ENCODE measurements around the gene AUTS2. TPM values are rescaled to one million over a fixed set of nuclear protein-coding genes. Genes with fewer than 3 reads are reported as not detected.

The AUTS2 gene
- total and polyA plus RNA-seq, 2 of the 8 experiments (the other 6 are each of a cell fraction or from before 2014, with no cell fraction given) = 25.9 to 101 TPM

- POLR2A ChIA-PET (ENCODE audit: partially characterized antibody) = interaction anchor here (1.0 to 1.3 kb wide), 4 partner anchors 13 to 64 kb away, joined by 3 read pairs; no protein-coding TSS in a partner anchor
- no peak overlapping the region for H3K9ac ChIP-seq (replicated peaks in 1 of 4; ENCODE audit: extremely low read depth in 1 of 4, low read depth in 3 of 4, low read length in 3 of 4)
- H2BK5ac ChIP-seq (ENCODE audit: low read depth, low read length) = no peak overlapping the region
- H3K4ac ChIP-seq (replicated peaks; ENCODE audit: insufficient read length, low read depth, low read length) = no peak overlapping the region
- no peak overlapping the region for H3K4me3 ChIP-seq (ENCODE audit: extremely low read depth in 1 of 4, insufficient read depth in 2 of 4, low read depth in 3 of 4, low read length in 4 of 4)
- no peak overlapping the region for H2BK12ac ChIP-seq (ENCODE audit: low read depth, low read length)
- H2BK20ac ChIP-seq (ENCODE audit: low read length) = no peak overlapping the region
- H3K56ac ChIP-seq (replicated peaks; ENCODE audit: insufficient read length, low read depth, low read length) = no peak overlapping the region
- H3K23ac ChIP-seq (ENCODE audit: insufficient read length) = no peak overlapping the region
- H3K23me2 ChIP-seq (ENCODE audit: low read depth, low read length) = no peaks in the 10 kb centered on the region
- FAIRE-seq = no peak
- peaks cover 3 to 17% (median 11%) of the 10 kb centered on the region in 4 experiments; a peak in 6 of 7 replicates for H3K4me1 ChIP-seq (replicated peaks in 1 of 4; ENCODE audit: control insufficient read depth in 3 of 4, insufficient read depth in 4 of 4, low read length in 3 of 4)
- no peak for DNase-seq (ENCODE audit: low read depth in 1 of 2, low spot score in 2 of 2)
- no peak overlapping the region for H4K91ac ChIP-seq (replicated peaks; ENCODE audit: insufficient read length, low read length)
- no peak overlapping the region for H3K4me2 ChIP-seq (ENCODE audit: insufficient read depth in 1 of 2, low read depth in 2 of 2, low read length in 2 of 2)
- no peaks in the 10 kb centered on the region for H3K79me2 ChIP-seq (ENCODE audit: control insufficient read depth in 1 of 2, insufficient read depth in 2 of 2, low read length in 2 of 2)
- WGBS, 2 experiments (ENCODE audit: extremely low coverage in 1 of 2, insufficient coverage in 1 of 2, insufficient read length in 1 of 2, insufficient replicate concordance in 2 of 2, low coverage in 1 of 2, low lambda C conversion rate in 2 of 2, missing lambda C conversion rate in 1 of 2) = 84% methylated on average over 7 of the region's 7 CpGs; no CpG with 5 or more reads in 1 of the 2 experiments
- H2BK15ac ChIP-seq (ENCODE audit: low read length) = no peak overlapping the region
- H3K36me3 ChIP-seq (ENCODE audit: control insufficient read depth in 2 of 4, insufficient read depth in 4 of 4, low read length in 3 of 4) = no peaks in the 10 kb centered on the region; a peak in 1 of 8 replicates
- no peak overlapping the region for H3K14ac ChIP-seq (ENCODE audit: insufficient read length)
- H4K20me1 ChIP-seq (replicated peaks in 1 of 2; ENCODE audit: control insufficient read depth in 1 of 2, insufficient read depth in 2 of 2, low read length in 2 of 2) = no peaks in the 10 kb centered on the region
- no peak overlapping the region for H3K27ac ChIP-seq (ENCODE audit: low read depth, low read length)
- H3K79me1 ChIP-seq (ENCODE audit: low read depth, low read length) = no peaks in the 10 kb centered on the region
- no peak overlapping the region for H2AK5ac ChIP-seq (ENCODE audit: low read depth, low read length)
- no peak overlapping the region for H4K5ac ChIP-seq (ENCODE audit: insufficient read length, low read depth, low read length)
- H3K27me3 ChIP-seq (replicated peaks in 1 of 4; ENCODE audit: control insufficient read depth in 3 of 4, extremely low read depth in 1 of 4, insufficient read depth in 3 of 4, low read length in 3 of 4) = no peaks in the 10 kb centered on the region; a peak in 2 of 7 replicates
- H3K18ac ChIP-seq (ENCODE audit: extremely low read depth, low read length) = no peak overlapping the region
- no peak overlapping the region for H2BK120ac ChIP-seq (replicated peaks; ENCODE audit: low read depth, low read length)
- CTCF ChIA-PET (ENCODE audit: partially characterized antibody) = no interaction called here
- H2AFZ ChIP-seq (ENCODE audit: low read length) = no peak overlapping the region
- no peak overlapping the region for H4K8ac ChIP-seq (ENCODE audit: extremely low read depth, insufficient read depth, low read length)
- H3K9me3 ChIP-seq (ENCODE audit: insufficient read depth in 2 of 2, low read depth in 1 of 2, low read length in 1 of 2) = no peaks in the 10 kb centered on the region; a peak in 1 of 4 replicates
- TF ChIP-seq CBX5 (IDR thresholded peaks at IDR 0.05; ENCODE audit: low read depth, low read length) = no peak
- no peak for TF ChIP-seq KDM4A (IDR thresholded peaks at IDR 0.05; ENCODE audit: low read depth, low read length, severe bottlenecking)
- no peak for TF ChIP-seq SAP30 (IDR thresholded peaks at IDR 0.05; ENCODE audit: insufficient read depth, insufficient replicate concordance, low read length)
- no peak for TF ChIP-seq CHD1 (IDR thresholded peaks at IDR 0.05; ENCODE audit: low read depth, low read length)
- no peak for TF ChIP-seq MAX (IDR thresholded peaks at IDR 0.05)
- TF ChIP-seq USF2 (IDR thresholded peaks at IDR 0.05; ENCODE audit: low read length) = no peak
- TF ChIP-seq ATF2 (IDR thresholded peaks at IDR 0.05; ENCODE audit: low read length) = no peak
- TF ChIP-seq GTF2F1 (IDR thresholded peaks at IDR 0.05; ENCODE audit: borderline replicate concordance, low read depth, low read length) = no peak
- TF ChIP-seq RAD21 (IDR thresholded peaks at IDR 0.05 in 1 of 2, conservative IDR thresholded peaks at IDR 0.05 in 1 of 2; ENCODE audit: low read depth in 2 of 2, low read length in 2 of 2) = no peak
Observed at GRCh38 chr7:70630440-70630817, 1032.2 kb downstream of the AUTS2 start.
